HG02763 (cell line): ENCODE results near the gene JAKMIP2.

Experiments used
- ATAC-seq: cut with Tn5 transposase; IDR thresholded peaks from one replicate; pipeline ENCODE4 v1.9.1; 2021; ENCODE audit warnings: mild to moderate bottlenecking, moderate library complexity; ENCODE audit not compliant: unreplicated experiment

The JAKMIP2 gene

DNA sequence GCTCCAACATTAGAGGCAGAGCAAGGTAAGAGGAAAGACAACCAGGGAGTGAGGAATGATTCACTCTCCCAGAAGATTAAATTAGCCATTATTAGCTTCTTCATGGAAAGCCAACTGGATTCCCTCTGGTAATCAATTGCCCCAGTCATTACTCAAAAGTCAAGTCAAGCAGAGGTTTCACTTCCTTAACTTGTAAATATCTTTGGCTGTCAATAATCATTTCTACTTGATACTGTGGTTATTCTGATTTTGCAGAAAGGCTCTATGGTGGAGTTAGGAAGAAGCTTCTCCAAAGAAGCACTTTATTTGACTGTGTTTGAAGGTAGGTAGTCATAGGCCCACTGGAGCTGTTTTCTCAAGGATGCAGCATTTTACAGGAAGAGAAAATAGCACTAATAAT, 78.0 kb downstream of the JAKMIP2 start:
- ATAC-seq: no peak

DNA sequence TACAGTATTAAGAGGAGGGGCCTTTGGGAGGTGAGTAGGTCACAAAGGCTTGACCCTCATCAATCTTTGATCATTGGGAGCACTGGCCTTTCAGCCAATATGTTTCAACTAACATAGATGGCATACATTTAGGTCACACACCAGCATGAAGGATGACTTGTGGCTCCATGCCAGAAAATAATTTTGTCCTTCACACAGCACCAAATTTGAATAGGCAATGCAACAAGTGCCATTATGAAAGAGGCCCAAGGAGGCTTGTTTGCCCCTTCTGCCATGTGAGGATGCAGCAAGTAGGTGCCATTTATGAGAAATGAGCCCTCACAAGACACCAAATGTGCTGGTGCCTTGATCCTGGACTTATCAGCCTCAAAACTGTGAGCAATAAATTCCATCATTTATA, 81.1 kb downstream of the JAKMIP2 start:
- ATAC-seq: no peak

DNA sequence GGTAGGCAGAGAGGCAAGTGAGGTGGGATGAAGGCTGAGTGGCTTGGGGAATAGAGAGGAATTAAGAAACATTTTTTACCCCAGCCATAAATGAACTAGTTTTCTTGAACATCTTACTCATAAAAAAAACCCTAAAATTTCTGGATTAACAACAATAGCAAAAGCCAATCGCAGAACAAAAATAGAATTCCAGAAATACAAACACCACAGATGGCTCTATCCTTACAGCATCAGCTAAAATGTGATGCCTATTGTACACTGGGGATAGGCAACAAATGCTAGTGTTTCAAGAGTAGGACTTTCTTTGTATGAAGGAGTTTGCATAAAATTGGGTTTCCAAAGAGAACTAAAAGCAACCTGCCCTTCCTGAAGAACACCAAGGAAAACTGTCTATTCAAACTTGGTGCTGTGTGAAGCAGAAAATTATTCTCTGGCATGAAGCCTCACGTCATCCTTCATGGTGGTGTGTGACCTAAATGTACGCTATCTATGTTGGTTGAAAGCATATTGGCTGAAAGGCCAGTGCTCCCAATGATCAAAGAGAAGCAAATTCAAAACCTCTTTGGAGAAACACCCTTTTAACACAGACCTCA, 82.9 kb downstream of the JAKMIP2 start:
- no peak for ATAC-seq

DNA sequence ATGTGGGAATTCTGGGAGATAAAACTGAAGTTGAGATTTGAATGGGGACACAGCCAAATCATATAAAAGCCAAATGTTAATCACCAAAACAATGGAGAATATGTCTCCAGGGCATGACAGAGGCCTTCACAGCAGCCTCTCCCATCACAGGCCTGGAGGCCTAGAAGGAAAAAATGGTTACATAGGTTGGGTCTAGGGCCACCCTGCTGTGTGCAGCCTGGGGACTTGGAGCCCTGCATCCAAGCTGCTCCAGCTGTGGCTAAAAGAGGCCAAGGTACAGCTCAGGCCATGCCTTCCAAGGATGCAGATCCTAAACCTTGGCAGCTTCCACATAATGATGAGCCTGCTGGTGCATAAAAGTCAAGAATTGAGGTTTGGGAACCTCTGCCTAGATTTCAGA, 85.1 kb downstream of the JAKMIP2 start:
- no peak for ATAC-seq

DNA sequence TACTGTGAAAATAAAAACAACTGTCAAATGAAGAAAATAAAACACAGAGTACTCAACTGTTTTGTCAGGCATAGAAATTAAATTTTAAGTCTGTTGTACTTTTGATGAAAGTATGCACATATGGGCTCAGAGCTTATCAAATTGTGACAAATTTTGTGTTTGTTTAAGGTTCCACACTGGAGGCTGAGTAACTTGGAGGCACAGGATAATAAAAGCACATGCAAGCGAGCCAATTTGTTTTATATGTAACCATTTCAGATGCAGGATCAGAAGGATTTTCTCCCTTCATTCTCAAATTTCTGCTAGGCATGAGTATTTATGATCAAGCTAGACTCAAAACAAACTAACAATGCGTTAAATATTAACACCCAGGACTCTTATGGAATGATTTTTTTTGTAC, 87.8 kb downstream of the JAKMIP2 start:
- ATAC-seq: no peak

DNA sequence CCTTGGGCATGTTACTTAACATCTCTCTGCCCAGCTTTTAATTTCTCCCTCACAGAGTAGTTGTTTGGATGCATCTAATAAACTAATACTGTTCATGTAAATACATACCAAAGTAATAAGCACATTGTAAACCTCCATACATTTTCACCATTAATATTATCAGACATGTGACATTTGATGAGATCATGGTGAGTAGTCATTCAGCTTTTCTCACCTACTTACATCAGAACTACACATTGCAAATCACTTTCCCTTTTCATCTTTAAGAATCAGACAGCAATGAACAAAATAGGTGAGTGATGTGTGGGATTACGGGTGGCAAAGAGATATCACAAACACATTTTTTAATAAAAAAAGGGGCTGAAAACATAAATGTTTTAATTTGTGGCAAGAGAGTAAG, 89.3 kb downstream of the JAKMIP2 start:
- ATAC-seq: no peak

DNA sequence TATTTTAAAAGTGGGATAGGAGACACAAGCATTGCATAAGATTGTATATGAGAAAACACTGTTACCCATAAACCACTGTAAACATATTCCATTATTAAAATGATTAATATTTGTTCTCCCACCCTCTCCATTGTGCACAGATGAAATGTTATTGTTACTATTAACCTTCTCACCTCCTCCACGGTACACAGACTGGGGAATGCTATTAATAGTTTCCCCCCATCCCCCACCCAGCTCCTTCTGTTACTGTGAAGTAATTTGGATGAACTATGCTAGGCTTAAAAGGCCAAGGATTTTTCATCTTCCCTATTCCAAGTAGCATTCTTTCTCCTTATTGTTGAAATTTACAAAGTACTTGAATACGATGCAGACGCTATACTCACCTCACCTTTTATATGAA, 91.4 kb downstream of the JAKMIP2 start:
- ATAC-seq: no peak

DNA sequence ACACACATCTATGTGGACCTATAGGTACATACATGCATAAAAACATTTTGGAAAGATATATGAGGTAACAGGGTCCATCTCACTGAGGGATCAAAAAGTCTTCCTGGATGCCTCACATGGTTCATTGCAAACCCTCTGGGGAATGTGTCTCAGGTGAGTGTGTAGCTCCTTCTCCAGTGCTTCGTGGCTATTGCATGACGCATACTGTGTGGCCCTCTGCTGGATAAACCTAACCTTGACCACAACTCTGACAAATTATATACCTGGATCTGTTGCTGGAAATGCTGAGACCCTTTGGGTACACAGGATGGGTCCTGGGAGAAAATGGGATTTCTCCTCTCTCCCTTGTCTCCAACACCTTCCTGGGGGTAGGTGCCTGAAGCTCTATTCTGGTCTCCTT, 91.9 kb downstream of the JAKMIP2 start:
- ATAC-seq: no peak

DNA sequence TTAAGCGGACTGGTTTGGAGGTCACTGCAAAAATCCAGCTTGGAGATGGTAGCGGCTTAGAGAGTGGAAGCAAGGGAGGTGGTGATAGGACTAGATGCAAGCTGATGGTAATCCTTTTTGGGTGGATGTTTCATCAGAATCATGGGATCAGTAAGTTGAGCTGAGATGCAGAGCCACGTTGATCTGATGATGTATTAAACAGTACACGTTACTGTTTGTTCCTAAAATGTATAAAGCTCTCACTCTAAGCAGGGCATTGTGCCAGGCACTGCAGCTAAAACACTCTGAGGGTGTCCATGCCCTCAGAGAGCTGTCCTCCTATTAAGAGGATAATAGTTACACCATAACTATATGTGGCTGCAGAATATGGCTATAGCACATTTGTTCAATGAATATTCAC, 93.1 kb downstream of the JAKMIP2 start:
- no peak for ATAC-seq

DNA sequence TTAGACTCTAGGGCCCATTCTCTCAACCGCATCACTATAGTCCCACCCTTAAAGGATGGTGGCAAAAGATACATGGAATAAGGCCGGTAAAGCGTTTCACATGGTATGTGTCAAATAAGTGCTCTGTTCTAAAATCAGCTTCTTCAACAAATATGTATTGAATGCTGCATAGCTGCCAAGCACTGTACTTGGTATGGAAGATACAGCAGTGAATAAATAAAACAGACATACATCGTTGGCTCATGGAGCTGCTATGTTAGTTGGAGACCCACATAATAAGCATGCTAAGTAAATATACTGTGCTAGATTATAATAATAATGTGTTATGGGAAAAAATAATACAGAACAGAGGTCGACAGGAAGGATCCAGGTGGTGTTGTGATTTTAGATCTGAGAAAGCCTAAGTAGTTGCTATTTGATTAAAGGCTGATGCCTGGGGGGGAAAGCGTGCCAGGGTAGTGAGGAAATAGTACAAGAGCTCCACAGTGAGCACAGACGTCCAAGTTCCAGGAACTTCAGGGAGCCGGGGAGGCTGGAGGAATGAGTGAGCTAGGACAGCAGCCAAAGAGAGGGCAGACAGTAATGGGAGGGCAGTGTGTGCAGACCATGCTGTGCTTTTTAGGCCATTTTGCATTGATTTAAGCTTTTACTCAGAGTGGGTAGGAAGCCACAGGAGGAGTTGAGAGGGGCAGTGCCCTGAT, 93.7 kb downstream of the JAKMIP2 start:
- no peak for ATAC-seq

DNA sequence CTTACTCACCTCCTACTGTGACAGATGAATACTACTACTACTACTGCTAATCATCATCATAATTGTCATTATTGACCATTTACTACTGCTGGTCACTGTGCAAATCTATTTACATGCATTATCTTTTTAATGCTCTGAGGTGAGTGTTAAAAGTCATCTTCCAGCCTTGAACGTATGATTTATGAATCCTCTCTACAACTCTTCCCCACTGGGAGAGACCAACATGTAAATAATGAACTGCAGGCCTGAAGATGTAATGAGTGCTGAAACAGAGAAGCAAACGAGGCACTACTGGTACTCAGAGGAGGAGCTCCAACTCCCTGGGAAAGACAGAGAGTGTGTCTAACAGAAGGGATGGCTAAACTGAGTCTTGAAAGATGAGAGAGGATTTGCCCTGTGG, 95.4 kb downstream of the JAKMIP2 start:
- ATAC-seq: no peak

DNA sequence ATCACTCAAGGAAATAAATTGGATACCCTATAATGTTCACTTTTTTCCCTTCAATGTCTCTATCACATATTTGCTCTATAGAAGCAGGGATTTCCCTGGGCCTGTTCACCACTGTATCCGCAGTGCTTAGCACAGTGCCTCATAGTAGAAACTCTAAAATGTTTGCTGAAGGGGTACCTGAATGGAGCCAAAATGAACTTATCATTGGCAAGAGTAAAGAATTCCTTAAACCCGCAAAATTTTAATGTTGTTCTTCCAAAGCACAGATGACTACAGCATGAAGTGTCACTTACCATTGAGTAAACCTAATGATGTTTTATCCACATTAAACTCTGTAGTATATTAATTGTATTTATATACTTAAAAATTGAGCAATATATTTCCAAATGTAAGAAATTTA, 96.1 kb downstream of the JAKMIP2 start:
- no peak for ATAC-seq

DNA sequence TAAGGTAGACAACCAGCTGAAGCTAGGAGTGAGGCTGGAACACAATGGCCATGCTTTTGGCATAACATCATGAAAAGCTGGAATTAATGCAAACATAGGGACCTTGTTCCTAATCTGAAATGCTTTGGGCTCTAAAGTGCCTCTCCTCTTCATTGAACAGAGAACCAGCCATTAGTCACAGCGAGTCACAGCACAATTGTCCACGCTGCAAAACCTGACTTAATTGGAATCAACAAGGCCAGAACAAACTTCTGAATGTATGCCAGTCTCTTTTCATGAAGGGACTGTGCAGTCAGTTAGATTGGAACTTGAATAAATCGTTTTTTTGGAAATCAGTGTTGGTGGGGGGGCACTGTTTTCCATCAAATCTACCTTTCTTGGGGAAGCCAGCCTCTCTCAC, 96.5 kb downstream of the JAKMIP2 start:
- ATAC-seq: no peak

DNA sequence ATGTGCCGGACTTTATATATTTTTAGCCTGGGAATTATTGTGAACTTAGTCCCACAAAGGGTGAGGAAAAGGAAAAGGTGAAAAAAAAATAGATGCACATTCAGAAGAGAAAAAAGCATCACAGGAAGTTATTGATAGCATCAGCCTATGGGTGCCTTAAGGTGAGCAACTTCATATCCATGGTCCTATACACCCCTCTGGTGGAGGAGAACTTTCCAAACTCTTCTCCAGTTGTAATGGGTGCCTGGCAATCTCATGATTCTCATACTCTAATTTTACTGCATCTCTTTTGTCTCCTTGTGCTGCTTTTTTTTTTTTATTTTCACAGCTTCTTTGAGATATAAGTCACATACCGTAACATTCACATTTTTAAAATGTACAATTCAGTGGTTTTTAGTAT, 107.4 kb downstream of the JAKMIP2 start:
- ATAC-seq: no peak

DNA sequence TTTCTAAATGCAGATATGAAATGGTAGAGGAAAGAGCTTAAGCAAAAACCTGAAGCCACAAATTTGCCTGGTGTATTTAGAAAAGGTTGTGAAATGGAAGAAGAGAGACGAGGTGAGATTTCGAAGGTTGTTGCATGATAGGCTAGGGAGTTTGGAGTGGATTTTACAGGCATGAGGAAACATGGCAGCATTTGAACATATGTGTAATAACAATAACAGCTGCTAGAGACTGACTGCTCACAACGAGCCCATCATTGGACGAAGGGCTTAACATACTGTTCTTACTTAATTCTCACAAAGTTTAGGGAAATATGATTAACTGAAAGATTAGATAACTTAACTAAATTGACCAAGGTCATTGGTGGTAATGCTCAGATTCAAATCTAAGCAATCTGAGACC, 108.1 kb downstream of the JAKMIP2 start:
- no peak for ATAC-seq

DNA sequence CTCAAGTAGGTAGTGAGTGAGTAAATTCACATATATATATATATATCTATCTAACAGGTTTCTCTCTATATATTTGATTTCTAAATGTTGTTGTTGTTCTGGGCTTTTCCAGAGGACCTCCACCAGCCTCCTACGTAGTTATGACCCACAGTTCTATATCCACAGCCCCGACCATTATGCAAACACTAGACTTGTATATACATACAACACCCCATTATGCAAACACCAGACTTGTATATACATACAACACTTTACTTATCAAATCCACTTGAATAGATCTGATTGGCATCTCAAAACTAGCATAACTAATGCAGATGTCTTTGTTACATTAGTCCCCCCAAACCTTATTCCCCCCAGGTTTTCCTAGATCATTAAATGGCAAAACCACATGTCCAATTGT, 108.7 kb downstream of the JAKMIP2 start:
- no peak for ATAC-seq

DNA sequence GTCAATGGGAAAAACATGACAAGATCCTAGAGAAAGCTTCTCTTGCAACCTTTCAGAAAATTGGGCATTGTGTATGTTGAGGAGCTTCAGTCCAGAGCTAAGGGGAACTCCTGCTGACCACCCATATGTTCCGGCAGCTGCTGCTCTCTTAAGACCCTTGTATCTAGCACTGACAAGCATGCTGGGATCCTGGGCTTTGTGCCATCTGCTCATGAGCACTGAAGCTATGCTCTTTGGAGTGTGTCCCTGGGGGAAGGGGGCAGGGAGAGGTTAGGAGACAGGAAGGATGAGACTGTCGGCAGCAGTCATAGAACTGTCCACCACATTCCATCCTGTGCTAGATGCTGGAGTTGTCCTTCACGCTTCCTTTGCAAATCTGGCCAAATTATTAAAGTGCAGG, 109.3 kb downstream of the JAKMIP2 start:
- no peak for ATAC-seq

DNA sequence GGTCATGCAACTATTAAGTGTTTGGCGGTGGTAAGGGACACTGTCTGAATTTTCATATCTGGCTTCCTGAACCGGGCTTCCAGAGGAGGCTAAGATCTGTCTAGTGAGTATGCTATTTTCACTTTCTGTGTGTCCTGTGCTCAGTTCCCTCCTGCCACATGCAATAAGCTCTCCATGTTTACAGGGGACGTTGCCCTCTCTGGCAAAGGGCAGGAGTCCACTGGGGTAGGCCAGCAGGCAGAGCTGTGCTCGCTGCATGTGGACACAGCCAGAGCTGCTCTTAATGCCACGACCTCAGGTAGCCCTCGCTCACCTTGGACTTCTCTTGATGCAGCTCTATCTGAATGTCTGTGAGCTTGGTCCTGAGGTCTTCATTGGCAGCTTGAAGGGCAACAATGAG, 111.2 kb downstream of the JAKMIP2 start:
- ATAC-seq: no peak

DNA sequence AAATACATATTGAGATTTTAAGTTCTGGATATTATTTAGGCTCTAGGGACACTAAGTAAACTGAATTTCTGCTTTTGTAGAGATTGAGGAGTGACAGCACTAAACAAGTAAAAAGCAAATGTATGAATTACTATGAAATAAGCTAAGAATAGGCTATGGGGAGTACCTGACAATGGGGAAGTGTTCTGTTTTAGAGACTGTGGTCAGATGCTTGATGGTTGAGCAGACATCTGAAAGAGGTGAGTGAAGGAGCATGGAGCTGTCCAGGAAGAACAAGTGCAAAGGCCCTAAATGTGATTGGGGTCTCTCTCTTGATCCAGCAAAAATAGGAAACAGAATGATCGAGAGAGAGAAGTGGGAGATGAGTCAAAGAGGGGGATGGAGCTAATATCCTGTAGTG, 111.7 kb downstream of the JAKMIP2 start:
- no peak for ATAC-seq

DNA sequence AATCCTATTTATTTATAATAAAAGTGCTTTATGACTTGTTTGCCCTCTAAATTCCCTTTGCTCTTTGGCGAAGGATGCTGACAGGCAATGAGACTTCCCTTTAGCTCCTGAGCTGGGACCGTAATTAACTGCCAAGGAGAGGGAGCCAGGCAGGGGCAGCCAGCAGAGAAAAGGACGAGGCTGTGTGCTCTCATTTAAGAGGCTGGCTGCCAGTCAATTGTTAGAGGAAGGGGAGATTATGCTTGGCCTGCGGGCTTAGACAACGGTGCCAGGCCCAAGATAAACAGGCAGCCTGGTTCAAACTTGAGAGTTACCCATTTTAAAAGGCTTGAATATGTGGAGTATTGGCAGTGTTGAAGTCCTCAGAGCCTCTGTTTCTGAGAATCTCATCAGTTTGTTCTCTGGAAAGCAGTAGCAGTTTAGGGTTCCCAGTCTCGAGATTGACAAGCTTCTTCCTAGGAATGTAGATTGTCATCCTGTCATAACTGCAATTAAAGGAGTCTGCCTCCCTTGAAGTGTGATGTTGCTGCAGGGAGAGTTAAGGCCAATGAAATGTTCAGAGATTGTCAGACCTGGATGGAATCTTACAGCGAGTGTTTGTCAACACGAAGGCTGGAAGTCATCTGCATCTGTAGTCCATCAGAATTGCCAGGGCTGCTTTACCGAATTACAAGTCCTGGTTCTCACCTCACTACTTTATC, 113.2 kb downstream of the JAKMIP2 start:
- ATAC-seq: no peak

DNA sequence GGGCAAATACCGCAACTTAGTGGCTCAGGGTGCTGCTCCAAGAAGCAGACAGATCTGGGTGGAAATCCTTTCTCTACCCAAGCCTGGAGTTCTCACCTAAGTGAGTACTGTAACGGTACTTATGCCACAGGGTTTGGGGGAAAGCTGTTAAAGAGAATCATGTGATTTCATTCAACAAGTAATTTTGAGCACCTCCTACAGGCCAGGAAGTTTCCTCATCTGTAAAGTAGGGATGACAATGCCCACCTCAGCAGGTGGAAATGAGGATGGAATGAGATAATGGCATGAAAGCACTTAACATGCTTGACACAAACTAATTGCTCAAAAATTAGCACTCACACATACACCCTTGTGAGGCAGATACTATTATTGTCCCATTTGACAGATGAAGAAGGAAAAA, 114.1 kb downstream of the JAKMIP2 start:
- no peak for ATAC-seq

DNA sequence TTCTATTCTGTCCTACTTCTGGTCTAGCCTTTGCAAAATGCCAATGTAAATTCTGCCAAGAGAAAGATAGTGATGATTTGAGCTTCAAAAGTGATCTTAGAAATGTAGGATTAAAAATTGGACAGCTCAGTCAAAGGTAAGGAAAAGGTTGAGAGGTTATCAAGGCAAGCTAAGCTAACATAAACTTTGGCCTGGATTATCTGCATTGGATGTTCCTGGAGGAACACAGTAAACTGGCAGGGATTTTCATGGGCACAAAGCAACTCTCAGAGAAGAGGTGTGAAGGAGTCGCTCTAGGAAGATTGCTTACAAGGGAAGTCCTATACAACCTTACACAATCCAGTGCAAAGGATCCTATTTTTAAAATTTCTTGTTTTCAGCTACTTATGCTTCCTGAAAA, 115.2 kb downstream of the JAKMIP2 start:
- ATAC-seq: no peak

DNA sequence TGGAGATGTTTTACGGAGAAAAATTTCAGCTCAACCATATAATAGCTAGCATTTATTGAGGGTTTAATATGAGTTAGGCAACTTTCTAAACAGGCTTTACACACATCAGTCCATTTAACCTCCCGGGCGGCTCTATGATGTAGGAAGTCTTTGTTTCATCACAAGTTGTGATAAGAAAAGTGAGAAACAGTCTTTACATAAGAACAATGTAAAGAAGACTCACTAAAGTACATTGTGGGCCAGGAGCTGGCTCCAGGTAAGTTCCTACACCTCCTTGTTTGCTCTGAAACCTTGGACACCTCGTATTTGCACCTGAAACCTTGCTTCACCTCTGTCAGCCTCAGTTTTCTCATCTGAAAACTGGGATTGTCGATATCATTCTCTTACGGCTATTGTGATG, 116.1 kb downstream of the JAKMIP2 start:
- ATAC-seq: no peak
